GM23248 (cell line): ENCODE data around the gene ATP1B3.

Experiments
- EZH2 ChIP-seq: fragments of 200-600 bp; sonication (generic); IDR thresholded peaks from 2 replicates; pipeline ENCODE4 v1.6.1; 2018; ENCODE audit warnings: antibody characterized with exemption, mild to moderate bottlenecking; ENCODE audit not compliant: insufficient read depth, poor library complexity, severe bottlenecking
- EZH2phosphoT487 ChIP-seq: fragments of 200-600 bp; sonication (generic); IDR thresholded peaks from 2 replicates; pipeline ENCODE4 v1.6.1; 2018; ENCODE audit warnings: antibody characterized with exemption, moderate library complexity, mild to moderate bottlenecking, low read depth; ENCODE audit not compliant: insufficient read depth

DNA sequence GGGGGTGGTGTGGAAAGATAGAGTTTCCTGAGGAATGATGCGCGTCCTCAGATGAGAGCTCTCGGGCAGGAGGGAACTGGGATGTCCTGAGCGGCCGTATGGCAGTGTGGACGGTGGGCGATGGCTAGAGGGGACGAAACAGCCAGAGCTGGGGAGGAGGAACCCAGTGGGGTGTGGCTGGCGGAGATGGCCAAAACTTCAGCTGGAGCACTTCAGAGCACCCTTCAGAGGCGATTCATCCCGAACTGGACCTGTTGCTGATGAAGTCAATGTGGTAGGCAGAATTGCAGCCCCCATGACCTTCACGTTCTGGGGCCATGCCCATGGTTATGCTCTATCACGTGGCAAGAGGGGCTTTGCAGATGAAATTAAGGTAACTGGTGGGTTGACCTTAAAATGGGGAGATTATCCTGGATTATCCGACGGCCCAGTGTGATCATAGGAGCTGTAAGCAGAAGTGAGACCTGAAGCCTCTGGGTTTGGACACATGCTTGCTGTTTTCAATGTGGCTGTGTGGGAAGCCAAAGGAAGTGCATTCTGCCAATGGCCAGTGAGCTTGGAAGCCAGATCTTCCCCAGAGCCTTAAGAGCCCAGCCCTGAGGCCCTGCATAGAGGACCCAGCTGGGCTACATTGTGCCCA is 52.3 kb downstream of the ATP1B3 start:
- no peak for TF ChIP-seq EZH2
- TF ChIP-seq EZH2phosphoT487: no peak
